HepG2 (cell line): Measurements from ENCODE around the gene CAMTA1. TPM values are rescaled to one million over a fixed set of nuclear protein-coding genes. Genes with fewer than 3 reads are reported as not detected.
A peak's percentile ranks its signal among the peaks of the same experiment; 100 is the strongest.

Experiments used
- ARNT2 ChIP-seq: sonication (generic); formaldehyde crosslinking; IDR thresholded peaks from 2 replicates; pipeline ENCODE4 v1.8.0; 2022; ENCODE audit warnings: mild to moderate bottlenecking, low read depth, missing genetic modification reagents, moderate library complexity
- BRD4 ChIP-seq: sonication (generic); formaldehyde crosslinking; IDR thresholded peaks from 2 replicates; pipeline ENCODE4 v1.4.0; 2020; ENCODE audit warnings: missing genetic modification reagents
- CCAR2 ChIP-seq: fragments of 200-400 bp; formaldehyde crosslinking; optimal IDR thresholded peaks from 2 replicates; pipeline ENCODE3; 2018; ENCODE audit warnings: low read depth, mild to moderate bottlenecking, low read length, moderate library complexity
- CENPBD1 ChIP-seq: sonication (generic); formaldehyde crosslinking; IDR thresholded peaks from 2 replicates; pipeline ENCODE4 v1.8.0; 2022; ENCODE audit warnings: missing genetic modification reagents, low read depth, mild to moderate bottlenecking, borderline replicate concordance
- ELF3 ChIP-seq: IDR thresholded peaks from 2 replicates; pipeline ENCODE4 v1.6.1; 2016; ENCODE audit warnings: missing genetic modification reagents, missing compliant biosample characterization
- FOXP4 ChIP-seq: sonication (generic); formaldehyde crosslinking; IDR thresholded peaks from 2 replicates; pipeline ENCODE4 v1.4.0; 2020; ENCODE audit warnings: missing genetic modification reagents
- HES4 ChIP-seq: sonication (generic); formaldehyde crosslinking; IDR thresholded peaks from 2 replicates; pipeline ENCODE4 v1.9.0; 2021; ENCODE audit warnings: mild to moderate bottlenecking, missing genetic modification reagents, borderline replicate concordance
- KDM2A ChIP-seq: sonication (generic); formaldehyde crosslinking; IDR thresholded peaks from 2 replicates; pipeline ENCODE4 v1.4.0; 2020; ENCODE audit warnings: low read depth, missing genetic modification reagents, borderline replicate concordance
- KLF6 ChIP-seq: IDR thresholded peaks from 2 replicates; pipeline ENCODE4 v1.8.0; 2016; ENCODE audit warnings: missing biosample characterization, missing genetic modification reagents
- LCORL ChIP-seq, 2 experiments: fragments of 450-650 bp in 1 of 2; sonication (generic) in 1 of 2; formaldehyde crosslinking in 1 of 2; IDR thresholded peaks; 2 replicates each; pipeline versions ENCODE4 v1.5.0 to v1.6.1; 2017 to 2020; ENCODE audit warnings: antibody characterized with exemption in 1 of 2, missing genetic modification reagents in 1 of 2
- MTA3 ChIP-seq: sonication (generic); formaldehyde crosslinking; IDR thresholded peaks from 2 replicates; pipeline ENCODE4 v1.4.0; 2020; ENCODE audit warnings: missing genetic modification reagents
- NONO ChIP-seq, 2 experiments: fragments of 450-650 bp in 1 of 2; sonication (generic) in 1 of 2; formaldehyde crosslinking in 1 of 2; IDR thresholded peaks in 1 of 2; conservative IDR thresholded peaks in 1 of 2; 2 replicates each; pipeline versions ENCODE4 v1.6.1 to v1.8.0; 2017 to 2022; ENCODE audit warnings: mild to moderate bottlenecking in 1 of 2, missing genetic modification reagents in 1 of 2, moderate library complexity in 1 of 2
- NR3C1 ChIP-seq: sonication (generic); formaldehyde crosslinking; IDR thresholded peaks from 2 replicates; pipeline ENCODE4 v1.4.0; 2020; ENCODE audit warnings: missing genetic modification reagents
- REPIN1 ChIP-seq: sonication (generic); formaldehyde crosslinking; IDR thresholded peaks from 2 replicates; pipeline ENCODE4 v1.8.0; 2022; ENCODE audit warnings: missing genetic modification reagents, low read depth, mild to moderate bottlenecking, borderline replicate concordance
- SALL1 ChIP-seq: sonication (generic); formaldehyde crosslinking; IDR thresholded peaks from 2 replicates; pipeline ENCODE4 v1.8.0; 2022; ENCODE audit warnings: mild to moderate bottlenecking, missing genetic modification reagents
- SRY ChIP-seq: sonication (generic); formaldehyde crosslinking; IDR thresholded peaks from 2 replicates; pipeline ENCODE4 v1.8.0; 2022; ENCODE audit warnings: mild to moderate bottlenecking, missing genetic modification reagents
- TBX3 ChIP-seq: fragments of 450-650 bp; IDR thresholded peaks from 2 replicates; pipeline ENCODE4 v1.6.1; 2017; ENCODE audit warnings: antibody characterized with exemption, mild to moderate bottlenecking, inconsistent platforms, borderline replicate concordance
- ZBTB3 ChIP-seq: sonication (generic); formaldehyde crosslinking; IDR thresholded peaks from 2 replicates; pipeline ENCODE4 v1.4.0; 2020; ENCODE audit warnings: low read depth, mild to moderate bottlenecking, moderate library complexity, missing genetic modification reagents, borderline replicate concordance
- ZFY ChIP-seq: sonication (generic); formaldehyde crosslinking; IDR thresholded peaks from 2 replicates; pipeline ENCODE4 v1.4.0; 2020; ENCODE audit warnings: missing genetic modification reagents
- ZNF879 ChIP-seq: sonication (generic); formaldehyde crosslinking; IDR thresholded peaks from 2 replicates; pipeline ENCODE4 v1.8.1; 2023; ENCODE audit warnings: missing genetic modification reagents
- ZSCAN22 ChIP-seq: sonication (generic); formaldehyde crosslinking; IDR thresholded peaks from 2 replicates; pipeline ENCODE4 v1.4.0; 2020; ENCODE audit warnings: mild to moderate bottlenecking, missing genetic modification reagents
- polyA plus RNA-seq, 8 experiments: library from polyadenylated mRNA; depleted of rRNA in 3 of 8; stranded (reverse) in 7 of 8; unstranded in 1 of 8; fragments of >200 nt; fragmentation: Illumina TruSeq in 4 of 8; extraction: Trizol in 4 of 8; gene quantifications; 2 replicates each; pipeline versions ENCODE4 v1.2.1 to v1.2.3, GENCODE V29; 2011 to 2016; ENCODE audit warnings: low read depth in 4 of 8, missing spikeins in 1 of 8, mixed read lengths in 1 of 8; ENCODE audit not compliant: insufficient read depth in 1 of 8
- total RNA-seq, 5 experiments: library from RNA; depleted of rRNA; stranded (reverse); fragments of >200 nt; fragmentation: Illumina TruSeq; extraction: Trizol; gene quantifications; 2 replicates each; pipeline ENCODE4 v1.2.3, GENCODE V29; 2016; ENCODE audit warnings: low read depth in 1 of 5
- TF ChIP-seq, protein P1 (sequence below): sonication (generic); formaldehyde crosslinking; IDR thresholded peaks from 2 replicates; pipeline ENCODE4 v1.8.0; 2022; ENCODE audit warnings: low read depth, missing genetic modification reagents
- TF ChIP-seq, protein P2 (sequence below): sonication (generic); formaldehyde crosslinking; conservative IDR thresholded peaks from 2 replicates; pipeline ENCODE4 v1.4.0; 2020; ENCODE audit warnings: missing genetic modification reagents

CAMTA1 gene
- total and polyA plus RNA-seq, 2 of the 13 experiments (the other 11 are each of a cell fraction or from before 2014, with no cell fraction given), result 25.0 to 36.4 TPM

DNA sequence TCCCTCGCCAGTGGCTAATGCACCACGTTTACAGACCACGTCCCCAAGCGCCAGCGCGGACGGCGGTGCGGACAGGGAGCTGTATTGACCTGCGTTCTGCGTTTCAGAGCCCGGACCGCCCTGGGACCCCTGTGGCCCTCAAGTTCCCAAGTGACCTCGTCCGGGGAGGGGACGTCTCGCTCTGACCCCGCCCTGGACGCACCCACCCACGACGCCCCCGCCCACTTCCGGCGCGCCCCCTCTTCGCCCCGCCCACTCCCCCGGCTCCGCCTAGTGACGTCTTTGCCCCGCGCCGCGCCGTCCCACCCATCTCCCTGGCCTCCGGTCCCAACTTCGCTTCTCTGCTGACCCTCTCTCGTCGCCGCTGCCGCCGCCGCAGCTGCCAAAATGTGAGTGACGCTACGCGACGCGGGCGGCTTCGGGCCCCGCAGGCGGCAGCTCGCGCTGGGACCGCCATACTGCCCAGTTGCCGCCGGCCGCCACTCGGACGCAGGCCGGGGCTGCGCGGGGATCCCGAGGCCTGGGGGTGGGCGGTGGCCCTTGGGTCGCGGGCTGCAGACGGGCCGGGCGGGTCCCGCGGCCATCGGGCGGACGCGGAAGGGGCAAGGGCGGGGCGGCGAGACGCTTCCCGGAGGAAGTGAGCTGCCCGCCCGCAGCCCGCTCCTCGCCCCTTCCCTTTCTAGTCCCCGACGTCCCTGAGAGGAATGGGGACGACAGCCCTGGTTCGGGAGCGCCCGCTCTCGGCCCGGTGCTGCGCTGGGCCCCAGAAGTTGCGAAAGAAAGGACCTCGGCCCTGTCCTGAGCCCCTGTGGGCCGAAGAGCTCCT lies 986.0 kb downstream of the CAMTA1 start, which contains the start of gene VAMP3 (continued):
- TF ChIP-seq REPIN1 (CRISPR knock-in tag), result no peak
- TF ChIP-seq, protein P1, sequence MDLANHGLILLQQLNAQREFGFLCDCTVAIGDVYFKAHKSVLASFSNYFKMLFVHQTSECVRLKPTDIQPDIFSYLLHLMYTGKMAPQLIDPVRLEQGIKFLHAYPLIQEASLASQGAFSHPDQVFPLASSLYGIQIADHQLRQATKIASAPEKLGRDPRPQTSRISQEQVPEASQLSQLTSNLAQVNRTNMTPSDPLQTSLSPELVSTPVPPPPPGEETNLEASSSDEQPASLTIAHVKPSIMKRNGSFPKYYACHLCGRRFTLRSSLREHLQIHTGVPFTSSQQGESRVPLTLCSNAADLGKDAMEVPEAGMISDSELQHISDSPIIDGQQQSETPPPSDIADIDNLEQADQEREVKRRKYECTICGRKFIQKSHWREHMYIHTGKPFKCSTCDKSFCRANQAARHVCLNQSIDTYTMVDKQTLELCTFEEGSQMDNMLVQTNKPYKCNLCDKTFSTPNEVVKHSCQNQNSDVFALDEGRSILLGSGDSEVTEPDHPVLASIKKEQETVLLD (CRISPR knock-in tag), result peak; percentile 83
- TF ChIP-seq ZNF879 (CRISPR knock-in tag), result no peak
- TF ChIP-seq ZBTB3, result no peak
- no peak for TF ChIP-seq MTA3 (CRISPR knock-in tag)
- TF ChIP-seq BRD4 (CRISPR knock-in tag), result no peak
- peak; percentile 48; the same call in 1 of the 2 replicates for TF ChIP-seq SALL1 (CRISPR knock-in tag)
- TF ChIP-seq ZSCAN22 (CRISPR knock-in tag), result no peak
- TF ChIP-seq, protein P2, sequence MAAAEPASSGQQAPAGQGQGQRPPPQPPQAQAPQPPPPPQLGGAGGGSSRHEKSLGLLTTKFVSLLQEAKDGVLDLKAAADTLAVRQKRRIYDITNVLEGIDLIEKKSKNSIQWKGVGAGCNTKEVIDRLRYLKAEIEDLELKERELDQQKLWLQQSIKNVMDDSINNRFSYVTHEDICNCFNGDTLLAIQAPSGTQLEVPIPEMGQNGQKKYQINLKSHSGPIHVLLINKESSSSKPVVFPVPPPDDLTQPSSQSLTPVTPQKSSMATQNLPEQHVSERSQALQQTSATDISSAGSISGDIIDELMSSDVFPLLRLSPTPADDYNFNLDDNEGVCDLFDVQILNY (CRISPR knock-in tag), result no peak; the same call in none of the 2 replicates
- TF ChIP-seq HES4 (CRISPR knock-in tag), result peak; percentile 71
- TF ChIP-seq KDM2A (CRISPR knock-in tag), result peak; percentile 80
- TF ChIP-seq TBX3, result no peak
- no peak; the same call in 1 of the 2 replicates for TF ChIP-seq SRY (CRISPR knock-in tag)
- TF ChIP-seq NR3C1 (CRISPR knock-in tag), result no peak
- no peak for TF ChIP-seq FOXP4 (CRISPR knock-in tag)
- TF ChIP-seq LCORL (IDR thresholded peaks at IDR 0.05), result no peak
- no peak for TF ChIP-seq LCORL (CRISPR knock-in tag; IDR thresholded peaks at IDR 0.05)
- TF ChIP-seq KLF6, result 0 out of 2 replicates have a peak, but pooled peaks have one; percentile 28
- TF ChIP-seq ELF3 (CRISPR knock-in tag), result no peak; the same call in 1 of the 2 replicates
- no peak for TF ChIP-seq CENPBD1
- TF ChIP-seq ARNT2, result 0 out of 2 replicates have a peak, but pooled peaks have one; percentile 50
- peak; percentile 97 for TF ChIP-seq ZFY (CRISPR knock-in tag)
- no peak for TF ChIP-seq NONO (IDR thresholded peaks at IDR 0.05)
- TF ChIP-seq NONO (CRISPR knock-in tag; conservative IDR thresholded peaks at IDR 0.05), result peak; percentile 65
- TF ChIP-seq CCAR2, result no peak
